WTC11 (cell line): Measurements from ENCODE around the gene AMPD3.

ENCODE experiments used
- CTCF ChIP-seq: fragments of 200-600 bp; IDR thresholded peaks from 2 replicates; pipeline ENCODE4 v1.8.0; 2022; ENCODE audit warnings: antibody characterized with exemption
- IRF2 ChIP-seq: sonication (generic); formaldehyde crosslinking; IDR thresholded peaks from 2 replicates; pipeline ENCODE4 v1.8.0; 2022; ENCODE audit warnings: low read depth, missing genetic modification reagents, borderline replicate concordance
- USF2 ChIP-seq: sonication (generic); formaldehyde crosslinking; IDR thresholded peaks from 2 replicates; pipeline ENCODE4 v1.8.1; 2023; ENCODE audit warnings: mild to moderate bottlenecking, missing genetic modification reagents, moderate library complexity

GRCh38 chr11:10522276-10522675 is 67.2 kb downstream of the AMPD3 start:
- no peak for TF ChIP-seq CTCF
- no peak for TF ChIP-seq USF2 (CRISPR knock-in tag)
- no peak for TF ChIP-seq IRF2 (CRISPR knock-in tag)
